ENCODE data around the gene ARSA. TPM values are rescaled to one million over a fixed set of nuclear protein-coding genes. Genes with fewer than 3 reads are reported as not detected.

The ARSA gene
- total RNA-seq, 1 donor from 2014 or later, result 14.6 TPM

- no peak for DNase-seq (ENCODE audit: low read depth, low spot score)
- TF ChIP-seq CTCF (conservative IDR thresholded peaks at IDR 0.05), result no peak
Measured at GRCh38 chr22:50606165-50606945, 21.6 kb downstream of the ARSA start.

GRCh38 chr22:50605613-50606074 is 22.3 kb downstream of the ARSA start:
- Mint-ChIP-seq H3K27me3 (ENCODE audit: low read depth) (no peaks in the 10 kb centered on the region), H3K9me3 (no peaks in the 10 kb centered on the region), H3K4me3 (no peak overlapping the region), H3K27ac (ENCODE audit: unreplicated experiment) (no peak overlapping the region), H3K36me3 (ENCODE audit: low read depth) (no peaks in the 10 kb centered on the region), H3K4me1 (peaks cover 10% of the 10 kb centered on the region)
- no peak for DNase-seq (ENCODE audit: low read depth, low spot score)
- no peak for TF ChIP-seq CTCF (conservative IDR thresholded peaks at IDR 0.05)

More at GRCh38 chr22:50606165-50606945, 21.6 kb downstream of the ARSA start:
- no peak overlapping the region for H3K4me3 Mint-ChIP-seq
- H3K9me3 Mint-ChIP-seq, result no peaks in the 10 kb centered on the region
- H3K36me3 Mint-ChIP-seq (ENCODE audit: low read depth), result no peaks in the 10 kb centered on the region
- H3K4me1 Mint-ChIP-seq, result peaks cover 10% of the 10 kb centered on the region
- no peak overlapping the region for H3K27ac Mint-ChIP-seq (ENCODE audit: unreplicated experiment)
- no peaks in the 10 kb centered on the region for H3K27me3 Mint-ChIP-seq (ENCODE audit: low read depth)

GRCh38 chr22:50605002-50605612 is 22.8 kb downstream of the ARSA start:
- DNase-seq (ENCODE audit: low read depth, low spot score), result no peak
- no peak for TF ChIP-seq CTCF (conservative IDR thresholded peaks at IDR 0.05)
- no peaks in the 10 kb centered on the region for H3K27me3 Mint-ChIP-seq (ENCODE audit: low read depth)

GRCh38 chr22:50604256-50605001 is 23.5 kb downstream of the ARSA start:
- DNase-seq (ENCODE audit: low read depth, low spot score), result no peak
- TF ChIP-seq CTCF (conservative IDR thresholded peaks at IDR 0.05), result no peak
- H3K9me3 Mint-ChIP-seq, result no peaks in the 10 kb centered on the region
- no peak overlapping the region for H3K4me3 Mint-ChIP-seq
- H3K27ac Mint-ChIP-seq (ENCODE audit: unreplicated experiment), result no peak overlapping the region
- H3K36me3 Mint-ChIP-seq (ENCODE audit: low read depth), result no peaks in the 10 kb centered on the region
- H3K27me3 Mint-ChIP-seq (ENCODE audit: low read depth), result peaks cover 5% of the 10 kb centered on the region
- peaks cover 16% of the 10 kb centered on the region for H3K4me1 Mint-ChIP-seq

More at GRCh38 chr22:50605002-50605612, 22.8 kb downstream of the ARSA start:
- Mint-ChIP-seq H3K36me3 (ENCODE audit: low read depth) (no peaks in the 10 kb centered on the region), H3K27ac (ENCODE audit: unreplicated experiment) (no peak overlapping the region), H3K9me3 (no peaks in the 10 kb centered on the region), H3K4me3 (no peak overlapping the region), H3K4me1 (peaks cover 10% of the 10 kb centered on the region)

GRCh38 chr22:50603511-50604255 is 24.3 kb downstream of the ARSA start:
- H3K9me3 Mint-ChIP-seq, result no peaks in the 10 kb centered on the region
- TF ChIP-seq CTCF (conservative IDR thresholded peaks at IDR 0.05), result no peak
- DNase-seq (ENCODE audit: low read depth, low spot score), result no peak
- H3K4me3 Mint-ChIP-seq, result no peak overlapping the region
- H3K36me3 Mint-ChIP-seq (ENCODE audit: low read depth), result no peaks in the 10 kb centered on the region
- H3K27me3 Mint-ChIP-seq (ENCODE audit: low read depth), result peaks cover 5% of the 10 kb centered on the region
- peaks cover 16% of the 10 kb centered on the region for H3K4me1 Mint-ChIP-seq
- H3K27ac Mint-ChIP-seq (ENCODE audit: unreplicated experiment), result no peak overlapping the region

Measured in neural crest cell (in vitro differentiated cells).